COLO668 (cell line): ENCODE data around the gene RARA.
"Not testable (repeated sequence)": the region's sequence is repeated elsewhere in the genome, so short reads cannot be mapped to it uniquely, and the experiment has no call there.

Source experiments
- DNase-seq: peaks from one replicate; lab custom pipeline; 2025; ENCODE audit not compliant: unreplicated experiment; lab: John Stamatoyannopoulos, UW

The RARA gene

DNA sequence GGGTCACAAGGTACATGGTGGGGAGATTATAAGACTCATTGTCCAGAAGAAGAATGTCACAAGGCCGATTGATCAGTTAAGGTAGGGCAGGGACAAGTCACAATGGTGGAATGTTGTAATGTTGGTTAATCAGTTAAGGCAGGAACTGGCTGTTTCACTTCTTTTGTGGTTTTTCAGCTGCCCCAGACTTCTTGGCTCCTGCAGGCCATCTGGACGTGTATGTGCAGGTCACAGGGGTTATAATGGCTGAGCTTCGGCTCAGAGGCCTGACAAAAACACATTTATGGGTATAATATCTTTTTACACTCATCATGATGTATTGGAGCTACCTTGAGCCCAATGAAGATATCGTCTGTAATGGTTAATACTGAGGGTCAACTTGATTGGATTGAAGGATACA lies 63.7 kb downstream of the RARA start:
- DNase-seq = not testable (repeated sequence)

DNA sequence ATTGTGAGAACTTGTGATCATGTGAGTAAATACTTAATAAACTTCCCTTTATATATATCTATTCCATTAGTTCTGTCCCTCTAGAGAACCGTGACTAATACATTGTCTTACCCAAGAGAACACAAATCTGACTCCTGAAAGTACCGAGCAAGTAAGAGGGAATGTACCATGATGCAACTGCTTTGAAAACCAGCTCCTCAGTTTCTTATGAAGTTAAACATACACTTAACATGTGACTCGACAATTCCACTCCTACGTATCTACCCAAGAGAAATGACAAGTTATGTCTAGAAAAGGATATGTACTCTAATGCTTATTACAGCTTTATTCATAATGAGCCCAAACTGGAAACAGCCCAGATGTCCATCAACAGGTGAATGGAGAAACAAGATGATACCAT lies 64.3 kb downstream of the RARA start:
- no peak for DNase-seq

GRCh38 chr17:40373999-40374398 lies 65.0 kb downstream of the RARA start:
- no peak for DNase-seq

DNA sequence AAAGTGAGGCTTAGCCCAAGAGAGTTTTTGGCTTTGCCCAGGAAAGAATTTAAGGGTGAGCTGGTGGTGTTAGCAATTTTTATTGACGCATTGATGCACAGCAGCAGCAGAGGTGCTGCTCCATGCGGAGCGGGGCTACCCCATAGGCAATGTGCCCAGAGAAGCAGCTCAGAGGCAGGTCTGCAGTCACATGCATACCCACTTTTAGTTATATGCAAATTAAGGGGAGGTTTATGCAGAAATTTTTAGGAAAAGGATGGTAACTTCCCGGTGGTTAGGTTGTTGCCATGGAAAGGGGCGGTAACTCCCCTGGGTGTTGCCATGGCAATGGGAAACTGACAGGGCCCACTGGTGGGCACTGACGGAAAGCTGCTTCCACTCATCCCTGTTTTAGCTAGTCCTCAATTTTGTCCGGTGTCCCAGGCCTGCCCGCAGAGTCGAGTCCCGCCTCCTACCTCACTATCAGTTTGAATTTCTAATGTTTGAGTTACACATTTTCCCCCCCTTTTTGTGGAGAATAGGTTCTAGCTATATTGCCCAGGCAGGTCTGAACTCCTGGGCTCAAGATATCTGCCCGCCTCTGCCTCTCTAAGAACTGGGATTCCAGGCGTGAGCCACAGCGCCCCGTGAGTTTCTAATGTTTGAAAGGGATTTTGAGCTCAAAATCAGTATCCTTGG lies 66.0 kb downstream of the RARA start:
- no peak for DNase-seq

DNA sequence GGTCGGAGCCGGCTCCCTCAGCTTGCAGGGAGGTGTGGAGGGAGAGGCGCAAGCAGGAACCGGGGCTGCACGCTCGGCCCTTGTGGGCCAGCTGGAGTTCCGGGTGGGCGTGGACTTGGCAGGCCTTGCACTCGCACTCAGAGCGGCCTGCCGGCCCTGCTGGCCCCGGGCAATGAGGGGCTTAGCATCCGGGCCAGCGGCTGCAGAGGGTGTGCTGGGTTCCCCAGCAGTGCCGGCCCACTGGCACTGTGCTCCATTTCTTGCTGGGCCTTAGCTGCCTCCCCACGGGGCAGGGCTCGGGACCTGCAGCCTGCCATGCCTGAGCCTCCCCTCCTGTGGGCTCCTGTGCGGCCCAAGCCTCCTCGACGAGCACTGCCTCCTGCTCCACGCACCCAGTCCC lies 66.8 kb downstream of the RARA start:
- not testable (repeated sequence) for DNase-seq

- not testable (repeated sequence) for DNase-seq
Observed at GRCh38 chr17:40376541-40376940, 67.6 kb downstream of the RARA start.

DNA sequence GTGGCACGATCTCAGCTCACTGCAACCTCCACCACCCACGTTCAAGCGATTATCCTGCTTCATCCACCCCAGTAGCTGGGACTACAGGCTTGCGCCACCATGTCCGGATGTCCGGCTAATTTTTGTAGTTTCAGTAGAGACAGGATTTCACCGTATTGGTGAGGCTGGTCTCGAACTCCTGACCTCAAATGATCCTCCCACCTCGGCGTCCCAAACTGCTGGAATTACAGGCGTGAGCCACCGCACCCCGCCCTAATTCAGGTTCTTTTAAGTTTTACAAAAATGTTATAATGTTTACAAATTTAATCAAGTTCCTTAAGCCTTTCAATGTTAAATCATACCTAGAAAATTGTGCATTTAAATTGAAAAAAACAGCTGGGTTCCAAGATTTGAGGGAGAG lies 68.9 kb downstream of the RARA start:
- no peak for DNase-seq

- DNase-seq = no peak
Observed at GRCh38 chr17:40378966-40379365, 70.0 kb downstream of the RARA start.

DNA sequence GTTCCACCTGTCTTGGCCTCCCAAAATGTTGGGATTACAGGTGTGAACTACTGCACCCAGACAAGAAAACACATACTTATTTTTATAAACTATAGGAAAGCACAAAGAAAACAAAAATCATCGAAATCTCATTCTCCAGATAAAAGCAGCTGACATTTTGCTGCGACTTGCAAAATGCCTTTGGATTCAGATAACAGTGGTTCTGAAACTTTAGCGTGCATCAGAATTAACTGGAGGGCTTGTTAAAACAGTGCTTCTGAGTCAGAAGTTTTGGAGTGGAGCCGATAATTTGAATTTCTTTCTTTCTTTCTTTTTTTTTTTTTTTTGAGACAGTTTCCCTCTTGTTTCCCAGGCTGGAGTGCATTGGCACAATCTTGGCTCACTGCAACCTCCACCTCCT lies 73.3 kb downstream of the RARA start:
- DNase-seq = no peak

- not testable (repeated sequence) for DNase-seq
Observed at GRCh38 chr17:40386555-40386954, 77.6 kb downstream of the RARA start.

- no peak for DNase-seq
Observed at GRCh38 chr17:40399185-40399584, 90.2 kb downstream of the RARA start.

GRCh38 chr17:40402668-40403067 lies 93.7 kb downstream of the RARA start:
- no peak for DNase-seq

- DNase-seq = no peak
Observed at GRCh38 chr17:40404003-40404402, 95.0 kb downstream of the RARA start.
